Activated CD8-positive, alpha-beta memory T cell treated with anti-CD3 and anti-CD28 coated beads for 36 hours (primary cell): ENCODE measurements around the gene ARMC5. TPM values are rescaled to one million over a fixed set of nuclear protein-coding genes. Genes with fewer than 3 reads are reported as not detected.
"Not testable (repeated sequence)": the region's sequence is repeated elsewhere in the genome, so short reads cannot be mapped to it uniquely, and the experiment has no call there.

Source experiments
- CTCF ChIA-PET: fragments of 350-600 bp; sonication (Branson Sonifier 250); formaldehyde crosslinking; loops from one replicate; lab custom pipeline; 2021; ENCODE audit warnings: antibody characterized with exemption; lab: Charles Lee
- POLR2A ChIA-PET: fragments of 350-600 bp; sonication (Branson Sonifier 250); formaldehyde crosslinking; loops from one replicate; lab custom pipeline; 2021; ENCODE audit warnings: antibody characterized with exemption; lab: Charles Lee
- total RNA-seq, 2 experiments: library from RNA; stranded (reverse); gene quantifications; one replicate each; pipeline ENCODE4 v1.2.3, GENCODE V29; 2021

The ARMC5 gene
- total RNA-seq, 2 experiments from 2014 or later: 11.8 to 12.3 TPM

DNA sequence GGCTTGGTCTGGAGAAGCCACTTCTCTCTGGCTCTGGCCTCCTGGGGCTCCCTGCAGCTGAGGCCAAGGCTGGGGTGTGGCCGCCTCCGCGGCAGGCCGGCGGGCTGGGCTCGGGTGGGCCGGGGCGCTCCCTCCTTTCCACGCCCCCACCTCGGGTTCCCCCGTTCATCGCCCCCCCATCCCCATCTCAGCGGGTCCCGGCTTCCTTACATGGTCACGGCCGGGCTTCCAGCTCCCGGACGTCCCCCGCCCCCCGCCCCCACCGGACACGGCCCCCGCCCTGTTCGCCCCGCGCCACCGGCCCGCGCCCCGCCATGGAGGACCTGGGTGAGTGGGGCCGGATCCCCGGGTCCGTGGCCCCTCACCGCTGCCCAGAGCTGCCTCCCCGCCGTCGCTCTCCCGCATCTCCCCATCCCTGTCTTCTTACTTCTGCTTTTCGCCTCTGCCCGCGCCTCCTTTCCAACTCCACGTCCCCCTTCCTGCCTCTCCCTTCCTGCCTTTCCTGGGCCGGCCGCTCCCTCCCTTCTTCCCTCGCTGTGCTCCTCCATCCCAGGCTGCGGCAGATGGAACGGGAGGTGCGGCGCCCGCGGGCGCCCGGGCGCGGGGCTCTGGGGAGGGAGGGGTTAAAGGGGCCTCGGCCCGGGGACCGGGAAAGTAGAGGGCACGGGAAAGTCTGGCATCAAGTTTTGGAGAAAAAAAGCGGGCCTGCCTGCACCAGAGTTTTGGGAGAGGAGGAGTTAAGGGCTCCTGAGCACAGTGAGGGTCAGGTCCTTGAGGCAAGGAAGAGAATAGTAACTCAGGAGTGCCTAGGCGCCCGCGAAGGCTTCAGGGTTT, 12.8 kb downstream of the ARMC5 start, which contains the start of gene TGFB1I1:
Gene TGFB1I1, plus strand, starts transcription at position 278 of the 834 bp plus-strand sequence. Its CDS starts 37 bp downstream, at position 315.
- POLR2A ChIA-PET: interaction anchor here (0.5 to 0.6 kb wide), 2 partner anchors 17 to 498 kb away, joined by 3 read pairs; no protein-coding TSS in a partner anchor

GRCh38 chr16:31472709-31473203, 13.5 kb downstream of the ARMC5 start:
- CTCF ChIA-PET: no interaction called here
- POLR2A ChIA-PET: no interaction called here

More for the DNA sequence above, 12.8 kb downstream of the ARMC5 start, which contains the start of gene TGFB1I1:
- CTCF ChIA-PET: interaction anchor here (2.8 kb wide), 1 partner anchor 12 kb away, joined by 11 read pairs; no protein-coding TSS in a partner anchor

DNA sequence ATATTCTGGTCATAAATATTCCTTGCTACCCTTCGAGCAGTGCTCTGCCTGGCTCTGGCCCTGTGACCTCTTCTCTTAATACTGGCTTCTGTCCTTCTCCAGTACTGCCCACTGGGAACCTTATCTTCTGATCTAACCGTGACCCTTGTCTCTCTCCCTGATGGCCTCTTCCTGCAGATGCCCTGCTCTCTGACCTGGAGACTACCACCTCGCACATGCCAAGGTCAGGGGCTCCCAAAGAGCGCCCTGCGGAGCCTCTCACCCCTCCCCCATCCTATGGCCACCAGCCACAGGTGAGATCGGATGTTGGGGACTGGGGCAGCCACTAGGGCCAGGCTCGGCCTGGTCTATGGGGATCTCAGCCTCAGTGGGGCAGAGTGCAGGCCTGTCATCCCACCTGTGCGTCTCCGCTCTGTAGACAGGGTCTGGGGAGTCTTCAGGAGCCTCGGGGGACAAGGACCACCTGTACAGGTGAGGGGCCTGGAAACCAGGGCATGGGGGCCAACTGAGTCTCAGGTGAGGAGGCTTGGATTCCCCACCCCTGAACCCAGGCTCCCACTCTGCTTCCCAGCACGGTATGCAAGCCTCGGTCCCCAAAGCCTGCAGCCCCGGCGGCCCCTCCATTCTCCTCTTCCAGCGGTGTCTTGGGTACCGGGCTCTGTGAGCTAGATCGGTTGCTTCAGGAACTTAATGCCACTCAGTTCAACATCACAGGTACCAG, 14.1 kb downstream of the ARMC5 start:
- CTCF ChIA-PET: no interaction called here

GRCh38 chr16:31474173-31474714, 14.9 kb downstream of the ARMC5 start:
- ChIA-PET POLR2A (interaction anchor here (0.5 to 1.1 kb wide), 2 partner anchors 13 to 399 kb away, joined by 3 read pairs; partner anchors contain the start of gene ZNF267), CTCF (interaction anchor here (1.8 kb wide), 1 partner anchor 14 kb away, joined by 9 read pairs; the partner anchor contains the start of gene ARMC5)

More for the DNA sequence above, 14.1 kb downstream of the ARMC5 start:
- POLR2A ChIA-PET: no interaction called here

DNA sequence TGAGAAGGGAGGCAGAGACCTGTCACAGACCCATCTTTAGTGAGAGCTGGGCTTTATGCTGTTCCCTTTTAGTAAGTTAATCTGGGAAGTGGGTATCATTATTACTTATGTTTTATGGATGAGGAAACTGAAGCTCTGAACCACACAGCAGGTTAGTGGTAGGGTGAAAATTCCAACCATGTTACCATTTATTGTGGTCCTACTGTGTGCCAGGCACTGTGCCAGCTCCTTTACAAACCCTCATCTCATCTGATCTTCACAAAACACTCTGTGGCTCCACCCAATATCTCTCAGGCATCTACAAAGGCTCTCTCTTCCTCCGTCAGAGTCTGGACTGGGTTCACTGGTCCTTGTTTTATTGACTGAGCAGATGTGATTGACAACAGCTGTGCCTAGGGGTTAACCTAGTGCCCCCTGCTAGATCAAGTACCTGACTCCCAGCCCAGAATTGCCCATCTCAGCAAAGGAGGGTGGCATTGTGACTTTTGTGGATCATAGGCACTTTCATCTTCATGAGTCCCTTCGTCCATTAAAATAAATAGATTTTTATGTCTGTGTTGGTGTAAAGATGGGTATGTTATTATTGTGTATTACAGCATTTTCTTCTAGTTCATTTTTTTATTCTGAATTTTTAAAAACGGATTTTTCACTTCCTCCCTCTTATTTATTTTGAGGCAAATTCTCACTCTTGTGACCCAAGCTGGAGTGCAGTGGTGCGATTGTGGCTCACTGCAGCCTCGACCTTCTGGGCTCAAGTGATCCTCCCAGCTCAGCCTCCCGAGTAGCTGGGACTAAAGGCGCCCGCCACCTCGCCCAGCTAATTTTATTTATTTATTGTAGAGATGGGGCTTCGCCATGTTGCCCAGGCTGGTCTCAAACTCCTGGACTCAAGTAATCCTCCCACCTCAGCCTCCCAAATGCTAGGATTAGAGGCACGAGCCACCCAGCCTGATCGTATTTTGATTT, 15.8 kb downstream of the ARMC5 start:
- CTCF ChIA-PET: interaction anchor here (0.8 to 1.8 kb wide), 2 partner anchors 15 to 33 kb away, joined by 3 to 9 read pairs; partner anchors contain the start of genes ARMC5 and ZNF843
- POLR2A ChIA-PET: interaction anchor here (0.5 to 1.1 kb wide), 2 partner anchors 12 to 399 kb away, joined by 3 read pairs; partner anchors contain the start of gene ZNF267

DNA sequence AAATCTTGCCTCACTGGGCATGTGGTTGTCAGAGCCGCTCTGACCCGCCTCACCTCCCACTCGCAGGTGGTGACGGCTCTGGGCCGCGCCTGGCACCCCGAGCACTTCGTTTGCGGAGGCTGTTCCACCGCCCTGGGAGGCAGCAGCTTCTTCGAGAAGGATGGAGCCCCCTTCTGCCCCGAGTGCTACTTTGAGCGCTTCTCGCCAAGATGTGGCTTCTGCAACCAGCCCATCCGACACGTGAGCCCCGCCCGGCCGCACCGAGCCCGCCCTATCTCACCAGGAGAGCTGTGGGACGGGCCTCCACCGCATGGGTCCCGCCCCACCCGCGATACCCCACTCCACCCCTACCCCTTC, 16.6 kb downstream of the ARMC5 start:
- ChIA-PET POLR2A (no interaction called here), CTCF (interaction anchor here (0.8 to 1.8 kb wide), 2 partner anchors 16 to 33 kb away, joined by 3 to 9 read pairs; partner anchors contain the start of genes ARMC5 and ZNF843)

GRCh38 chr16:31476303-31477219, 17.3 kb downstream of the ARMC5 start:
- CTCF ChIA-PET: interaction anchor here (1.1 kb wide), 1 partner anchor 16 kb away, joined by 5 read pairs; no protein-coding TSS in a partner anchor
- POLR2A ChIA-PET: interaction anchor here (1.3 kb wide), 1 partner anchor 18 kb away, joined by 4 read pairs; the partner anchor contains the start of gene ARMC5

- POLR2A ChIA-PET: interaction anchor here (1.3 kb wide), 1 partner anchor 18 kb away, joined by 4 read pairs; the partner anchor contains the start of gene ARMC5
Observed at GRCh38 chr16:31477220-31478216, 18.2 kb downstream of the ARMC5 start.

DNA sequence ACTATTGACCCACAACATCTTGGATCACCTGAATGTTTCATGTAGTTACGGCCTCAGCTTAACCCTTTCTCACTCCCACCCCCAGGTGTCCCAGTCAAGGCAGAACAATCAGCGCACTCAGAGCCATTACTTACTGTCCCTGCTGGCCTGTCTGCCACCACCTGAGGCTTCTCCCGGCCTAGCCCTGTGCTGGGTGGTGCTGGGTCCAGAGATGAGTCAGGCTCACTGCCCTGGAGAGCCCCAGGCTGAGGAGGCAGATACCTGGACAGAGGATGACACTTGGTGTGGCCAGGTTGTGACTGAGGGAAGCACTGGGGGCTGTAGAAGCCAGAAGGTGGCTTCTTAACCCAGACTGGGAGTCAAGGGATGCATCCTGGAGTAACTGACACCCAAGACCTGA, 19.7 kb downstream of the ARMC5 start:
- CTCF ChIA-PET: interaction anchor here (1.1 kb wide), 1 partner anchor 10 kb away, joined by 4 read pairs; no protein-coding TSS in a partner anchor
- POLR2A ChIA-PET: interaction anchor here (0.7 kb wide), 1 partner anchor 15 kb away, joined by 12 read pairs; no protein-coding TSS in a partner anchor

More at GRCh38 chr16:31477220-31478216, 18.2 kb downstream of the ARMC5 start:
- CTCF ChIA-PET: interaction anchor here (0.6 to 1.1 kb wide), 2 partner anchors 17 to 73 kb away, joined by 3 to 5 read pairs; no protein-coding TSS in a partner anchor

GRCh38 chr16:31479751-31480150, 20.4 kb downstream of the ARMC5 start:
- POLR2A ChIA-PET: no interaction called here
- CTCF ChIA-PET: interaction anchor here (1.1 kb wide), 1 partner anchor 9 kb away, joined by 4 read pairs; no protein-coding TSS in a partner anchor

DNA sequence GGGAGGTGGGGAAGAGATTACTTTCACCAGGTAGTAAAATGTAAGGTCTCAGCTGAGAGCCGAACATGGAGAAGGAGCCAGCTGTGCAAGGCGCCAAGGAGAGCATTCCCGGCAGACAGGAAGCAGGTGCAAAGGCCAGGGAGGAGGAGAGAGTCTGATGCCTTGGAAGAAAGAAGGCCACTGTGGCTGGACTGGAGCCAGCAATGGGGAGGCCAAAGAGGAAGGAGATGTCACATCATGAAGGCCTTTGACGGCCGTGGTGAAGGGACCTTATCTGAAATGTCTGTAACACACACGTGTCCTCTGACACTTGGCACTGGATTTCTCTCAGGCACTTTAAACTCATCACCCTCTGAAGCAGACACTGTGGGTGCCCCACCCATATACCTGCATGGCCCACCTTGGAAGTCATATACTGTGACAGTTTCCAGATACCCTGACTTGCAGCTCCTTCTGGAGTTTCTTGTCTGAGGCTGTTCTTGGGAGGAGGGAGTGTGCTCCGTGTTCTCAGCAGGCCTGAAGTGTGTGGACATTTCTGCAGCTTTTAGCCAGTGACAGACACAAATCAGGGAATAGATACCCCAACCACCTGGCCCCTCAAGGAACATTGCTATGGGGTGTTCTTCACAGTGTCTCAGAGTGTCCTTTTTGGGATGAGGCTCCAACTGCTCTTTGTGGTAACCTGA, 21.7 kb downstream of the ARMC5 start:
- POLR2A ChIA-PET: no interaction called here
- CTCF ChIA-PET: no interaction called here

DNA sequence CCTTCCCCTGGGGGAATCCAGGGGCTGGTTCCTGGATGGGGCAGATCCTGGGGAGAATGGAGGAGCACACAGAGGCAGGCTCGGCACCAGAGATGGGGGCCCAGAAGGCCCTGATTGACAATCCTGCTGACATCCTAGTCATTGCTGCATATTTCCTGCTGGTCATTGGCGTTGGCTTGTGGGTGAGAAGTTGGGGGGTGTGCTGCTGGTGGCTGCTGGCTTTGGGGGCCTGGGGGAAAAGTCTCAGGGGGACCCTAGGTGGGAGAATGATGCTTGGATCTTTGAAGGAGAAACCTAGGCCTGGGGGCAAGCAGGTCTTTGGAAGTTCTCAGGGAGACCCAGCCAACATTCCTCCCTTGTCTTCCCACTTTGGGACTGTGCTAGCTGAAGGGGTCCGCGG, 23.8 kb downstream of the ARMC5 start, which contains the start of gene SLC5A2:
Gene SLC5A2, plus strand, starts transcription at position 43 of the 400 bp plus-strand sequence. Its CDS starts 14 bp downstream, at position 57.
- CTCF ChIA-PET: no interaction called here

GRCh38 chr16:31484048-31484447, 24.7 kb downstream of the ARMC5 start:
- CTCF ChIA-PET: not testable (repeated sequence)
- POLR2A ChIA-PET: interaction anchor here (0.7 kb wide), 1 partner anchor 52 kb away, joined by 3 read pairs; no protein-coding TSS in a partner anchor

More for the DNA sequence above, 23.8 kb downstream of the ARMC5 start, which contains the start of gene SLC5A2:
- POLR2A ChIA-PET: no interaction called here

GRCh38 chr16:31484491-31485171, 25.3 kb downstream of the ARMC5 start:
- CTCF ChIA-PET: no interaction called here
- POLR2A ChIA-PET: no interaction called here
